PC-9 (cell line): ENCODE measurements around the gene AMH. TPM values are rescaled to one million over a fixed set of nuclear protein-coding genes. Genes with fewer than 3 reads are reported as not detected.

Experiments used
- BruUV-seq: library from RNA; stranded (reverse); fragments of 400-500 nt; replicated peaks from 2 replicates; lab custom pipeline; 2021; lab: Mats Ljungman, UMichigan
- CTCF ChIA-PET: fragments of 300-600 bp; sonication (Branson Sonifier 250); formaldehyde crosslinking; loops from one replicate; lab custom pipeline; 2022; ENCODE audit warnings: antibody characterized with exemption; lab: Charles Lee
- POLR2A ChIA-PET: fragments of 300-600 bp; sonication (Branson Sonifier 250); formaldehyde crosslinking; loops from one replicate; lab custom pipeline; 2022; ENCODE audit warnings: antibody characterized with exemption; ENCODE audit not compliant: unreplicated experiment; lab: Charles Lee
- DNase-seq, 2 experiments: peaks; one replicate each; pipeline versions ENCODE4 v3.0.0 to v3.0.0-alpha.2; 2015 to 2022; ENCODE audit warnings: mixed read lengths in 1 of 2
- H2AFZ ChIP-seq: fragments of 200-600 bp; sonication (generic); 2 replicates; pipeline ENCODE4 v1.8.1; 2017; ENCODE audit warnings: antibody characterized with exemption
- H3F3A ChIP-seq: fragments of 200-600 bp; sonication (generic); 2 replicates; pipeline ENCODE4 v1.8.1; 2017; ENCODE audit warnings: antibody characterized with exemption, mild to moderate bottlenecking, low read depth; ENCODE audit not compliant: insufficient read depth
- H3K27ac ChIP-seq: fragments of 200-600 bp; sonication (generic); 2 replicates; pipeline ENCODE4 v1.6.1; 2016; ENCODE audit warnings: mixed run types
- H3K27me3 ChIP-seq: fragments of 200-600 bp; sonication (generic); 2 replicates; pipeline ENCODE4 v1.6.1; 2016; ENCODE audit warnings: low read depth, mixed run types; ENCODE audit not compliant: insufficient read depth
- H3K36me3 ChIP-seq: fragments of 200-600 bp; sonication (generic); 2 replicates; pipeline ENCODE4 v1.6.1; 2016; ENCODE audit warnings: low read depth, mixed run types
- H3K4me1 ChIP-seq: fragments of 200-600 bp; sonication (generic); replicated peaks from 2 replicates; pipeline ENCODE4 v1.6.1; 2016; ENCODE audit warnings: mixed run types; ENCODE audit not compliant: insufficient read depth
- H3K4me2 ChIP-seq: fragments of 200-600 bp; sonication (generic); 2 replicates; pipeline ENCODE4 v1.6.1; 2017; ENCODE audit warnings: mixed run types
- H3K4me3 ChIP-seq: fragments of 200-600 bp; sonication (generic); 2 replicates; pipeline ENCODE4 v1.6.1; 2016; ENCODE audit warnings: mixed run types
- H3K79me2 ChIP-seq: fragments of 200-600 bp; sonication (generic); 2 replicates; pipeline ENCODE4 v1.6.1; 2017; ENCODE audit warnings: low read depth, mixed run types
- H3K9me2 ChIP-seq: fragments of 200-600 bp; sonication (generic); 2 replicates; pipeline ENCODE4 v1.8.1; 2017; ENCODE audit warnings: mild to moderate bottlenecking; ENCODE audit not compliant: insufficient read depth
- H3K9me3 ChIP-seq: fragments of 200-600 bp; sonication (generic); 2 replicates; pipeline ENCODE4 v1.8.1; 2016; ENCODE audit warnings: low read depth; ENCODE audit not compliant: insufficient read depth
- H4K20me1 ChIP-seq: fragments of 200-600 bp; sonication (generic); 2 replicates; pipeline ENCODE4 v1.8.1; 2017; ENCODE audit not compliant: insufficient read depth
- EZH2 ChIP-seq: fragments of 200-600 bp; sonication (generic); IDR thresholded peaks from 2 replicates; pipeline ENCODE4 v1.8.0; 2017; ENCODE audit warnings: antibody characterized with exemption, low read depth
- intact Hi-C: fragments of 100-400 bp; cut with micrococcal nuclease; formaldehyde crosslinking; loops from one replicate; pipeline ENCODE4 v1.10.0; 2022; ENCODE audit not compliant: unreplicated experiment
- total RNA-seq: library from RNA; stranded (reverse); gene quantifications from 2 replicates; pipeline ENCODE4 v1.2.3, GENCODE V29; 2021
- TF ChIP-seq, protein P1 (sequence below): fragments of 200-600 bp; sonication (generic); conservative IDR thresholded peaks from 2 replicates; pipeline ENCODE4 v1.6.1; 2017; ENCODE audit warnings: mixed run types, antibody characterized with exemption, mild to moderate bottlenecking, moderate library complexity

Gene AMH
- total RNA-seq, 1 experiment from 2014 or later, result 8.1 TPM

- ChIA-PET POLR2A (no interaction called here), CTCF (no interaction called here)
- H3K27me3 ChIP-seq, result no peaks in the 10 kb centered on the region
- H3K4me1 ChIP-seq, result no peaks in the 10 kb centered on the region
- no peak overlapping the region for H3K4me3 ChIP-seq
- intact Hi-C loops, result no loop called here
- H4K20me1 ChIP-seq, result no peaks in the 10 kb centered on the region
- H3K4me2 ChIP-seq, result no peak overlapping the region
- TF ChIP-seq EZH2, result no peak
- TF ChIP-seq, protein P1, sequence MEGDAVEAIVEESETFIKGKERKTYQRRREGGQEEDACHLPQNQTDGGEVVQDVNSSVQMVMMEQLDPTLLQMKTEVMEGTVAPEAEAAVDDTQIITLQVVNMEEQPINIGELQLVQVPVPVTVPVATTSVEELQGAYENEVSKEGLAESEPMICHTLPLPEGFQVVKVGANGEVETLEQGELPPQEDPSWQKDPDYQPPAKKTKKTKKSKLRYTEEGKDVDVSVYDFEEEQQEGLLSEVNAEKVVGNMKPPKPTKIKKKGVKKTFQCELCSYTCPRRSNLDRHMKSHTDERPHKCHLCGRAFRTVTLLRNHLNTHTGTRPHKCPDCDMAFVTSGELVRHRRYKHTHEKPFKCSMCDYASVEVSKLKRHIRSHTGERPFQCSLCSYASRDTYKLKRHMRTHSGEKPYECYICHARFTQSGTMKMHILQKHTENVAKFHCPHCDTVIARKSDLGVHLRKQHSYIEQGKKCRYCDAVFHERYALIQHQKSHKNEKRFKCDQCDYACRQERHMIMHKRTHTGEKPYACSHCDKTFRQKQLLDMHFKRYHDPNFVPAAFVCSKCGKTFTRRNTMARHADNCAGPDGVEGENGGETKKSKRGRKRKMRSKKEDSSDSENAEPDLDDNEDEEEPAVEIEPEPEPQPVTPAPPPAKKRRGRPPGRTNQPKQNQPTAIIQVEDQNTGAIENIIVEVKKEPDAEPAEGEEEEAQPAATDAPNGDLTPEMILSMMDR, result no peak
- H3F3A ChIP-seq, result no peaks in the 10 kb centered on the region
- H3K36me3 ChIP-seq, result no peaks in the 10 kb centered on the region
- H3K79me2 ChIP-seq, result no peaks in the 10 kb centered on the region
- no peak overlapping the region for H2AFZ ChIP-seq
- no peaks in the 10 kb centered on the region for H3K9me2 ChIP-seq
- BruUV-seq, result no TSS peak
- H3K27ac ChIP-seq, result no peak overlapping the region
- no peaks in the 10 kb centered on the region for H3K9me3 ChIP-seq
- no peak for DNase-seq
Measured at GRCh38 chr19:2216361-2217225, 32.5 kb upstream of the AMH start.

DNA sequence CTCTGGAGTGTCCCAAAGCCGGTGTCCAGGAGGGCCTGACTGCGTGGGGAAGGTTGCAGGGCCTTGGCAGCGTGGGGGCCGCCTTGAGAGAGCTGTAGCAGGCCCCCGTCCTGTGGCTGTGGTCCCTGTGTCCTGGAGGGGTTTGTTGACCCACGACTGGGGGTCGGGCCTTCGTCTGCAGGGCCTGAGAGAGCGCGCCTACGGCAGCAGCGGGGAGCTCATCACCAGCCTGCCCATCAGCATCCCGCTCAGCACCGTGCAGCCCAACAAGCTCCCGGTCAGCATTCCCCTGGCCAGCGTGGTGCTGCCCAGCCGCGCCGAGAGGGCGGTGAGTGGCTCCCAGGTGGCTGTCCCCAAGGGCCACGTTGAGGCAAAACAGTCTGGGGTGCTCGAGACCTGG lies 31.5 kb upstream of the AMH start:
- Histone ChIP-seq H3K4me3 (no peak overlapping the region), H3K4me1 (no peaks in the 10 kb centered on the region), H3K9me3 (no peaks in the 10 kb centered on the region), H2AFZ (no peak overlapping the region), H3K4me2 (no peak overlapping the region), H3K9me2 (no peaks in the 10 kb centered on the region), H3K27ac (no peak overlapping the region), H3K27me3 (no peaks in the 10 kb centered on the region), H3K36me3 (no peaks in the 10 kb centered on the region), H4K20me1 (no peaks in the 10 kb centered on the region), H3F3A (no peaks in the 10 kb centered on the region), H3K79me2 (no peaks in the 10 kb centered on the region)
- intact Hi-C loops, result no loop called here
- ChIA-PET CTCF (no interaction called here), POLR2A (no interaction called here)
- DNase-seq, result no peak
- TF ChIP-seq EZH2, result no peak
- TF ChIP-seq, protein P1, result no peak
- no TSS peak for BruUV-seq

- no peaks in the 10 kb centered on the region for H3K4me1 ChIP-seq
Measured at GRCh38 chr19:2219726-2220125, 29.4 kb upstream of the AMH start.

More at GRCh38 chr19:2219726-2220125, 29.4 kb upstream of the AMH start:
- CTCF ChIA-PET, result no interaction called here
- intact Hi-C loops, result no loop called here
- Histone ChIP-seq H3K36me3 (no peaks in the 10 kb centered on the region), H3K79me2 (no peaks in the 10 kb centered on the region), H3K4me2 (no peak overlapping the region), H3K9me3 (no peaks in the 10 kb centered on the region), H3K27me3 (no peaks in the 10 kb centered on the region), H2AFZ (no peak overlapping the region), H3K27ac (no peak overlapping the region), H3F3A (no peaks in the 10 kb centered on the region), H3K9me2 (no peaks in the 10 kb centered on the region), H3K4me3 (no peak overlapping the region), H4K20me1 (no peaks in the 10 kb centered on the region)
- TF ChIP-seq EZH2, result no peak
- TF ChIP-seq, protein P1, result no peak
- POLR2A ChIA-PET, result no interaction called here
- BruUV-seq, result no TSS peak
- no peak for DNase-seq
